ENCODE results near the gene ALDH1A1. TPM values are rescaled to one million over a fixed set of nuclear protein-coding genes. Genes with fewer than 3 reads are reported as not detected.

ALDH1A1 gene
- total and polyA plus RNA-seq, 2 of the 8 experiments (the other 6 are each of a cell fraction or from before 2014, with no cell fraction given): 0.50 to 0.82 TPM

DNA sequence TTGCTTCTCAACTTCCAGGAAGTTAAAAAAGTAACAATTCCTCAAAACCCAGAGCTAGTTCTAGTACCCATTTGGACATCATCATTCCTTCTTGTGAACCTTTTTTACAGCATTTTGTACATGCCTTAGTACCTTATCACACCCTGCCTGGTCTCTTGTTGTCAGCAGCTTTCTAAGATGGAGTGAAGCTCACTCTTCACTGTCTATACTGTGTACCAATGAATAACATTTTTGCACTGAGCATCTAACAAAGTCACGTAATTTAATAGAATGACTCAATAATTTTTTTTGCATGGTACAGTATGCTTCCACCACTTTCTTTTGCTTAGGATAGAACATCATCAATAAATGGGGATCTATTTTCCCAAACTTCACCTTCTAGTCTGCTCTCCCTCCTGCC, 29.8 kb downstream of the ALDH1A1 start (continued):
- no peak for TF ChIP-seq RFX5 (IDR thresholded peaks at IDR 0.05; ENCODE audit: borderline replicate concordance, low read depth, low read length)
- no peak for TF ChIP-seq CBX5 (IDR thresholded peaks at IDR 0.05; ENCODE audit: low read depth, low read length)
- TF ChIP-seq POLR2A (IDR thresholded peaks at IDR 0.05; ENCODE audit: control extremely low read depth in 1 of 2, low read depth in 2 of 2, low read length in 2 of 2): no peak

Data from H1 (cell line).